Measurements from ENCODE around the gene MRM3. TPM values are rescaled to one million over a fixed set of nuclear protein-coding genes. Genes with fewer than 3 reads are reported as not detected.
A peak's percentile ranks its signal among the peaks of the same experiment; 100 is the strongest.

MRM3 gene
- total and polyA plus RNA-seq, 10 donors = 13.5 to 23.1 (median 17.1) TPM

DNA sequence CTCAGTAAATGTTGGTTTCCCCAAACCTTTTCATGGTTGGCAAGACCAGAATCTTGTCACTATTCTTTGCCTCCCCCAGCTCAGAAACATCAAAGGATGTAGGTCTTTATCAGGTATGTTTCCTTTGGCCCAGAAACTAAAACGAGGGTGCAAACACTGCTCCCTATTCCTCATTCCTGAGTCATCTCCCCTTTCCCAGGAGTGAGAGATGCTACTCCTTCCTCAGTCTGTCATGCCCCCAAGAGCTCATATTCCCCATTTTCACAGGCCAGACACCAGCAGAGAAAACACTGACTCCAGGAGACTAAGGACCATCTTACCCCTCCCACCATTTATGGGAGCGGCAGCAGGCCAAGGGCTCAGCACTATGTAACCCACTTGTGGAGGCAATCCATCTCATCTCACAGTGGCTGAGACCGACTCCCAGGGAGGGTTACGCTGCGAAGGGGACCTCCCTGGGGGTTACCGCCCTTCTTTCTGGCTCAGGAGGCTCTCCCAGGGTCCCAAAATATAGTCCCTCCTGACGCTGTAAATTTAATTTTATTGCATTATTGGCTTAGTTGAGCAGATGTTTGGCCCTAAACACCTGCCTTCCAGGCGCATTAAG is 31.6 kb upstream of the MRM3 start:
- peak; percentile 42 for DNase-seq
- no peak overlapping the region for H3K27ac ChIP-seq
- TF ChIP-seq POLR2AphosphoS5 (IDR thresholded peaks at IDR 0.05) = no peak
- TF ChIP-seq, protein P1, sequence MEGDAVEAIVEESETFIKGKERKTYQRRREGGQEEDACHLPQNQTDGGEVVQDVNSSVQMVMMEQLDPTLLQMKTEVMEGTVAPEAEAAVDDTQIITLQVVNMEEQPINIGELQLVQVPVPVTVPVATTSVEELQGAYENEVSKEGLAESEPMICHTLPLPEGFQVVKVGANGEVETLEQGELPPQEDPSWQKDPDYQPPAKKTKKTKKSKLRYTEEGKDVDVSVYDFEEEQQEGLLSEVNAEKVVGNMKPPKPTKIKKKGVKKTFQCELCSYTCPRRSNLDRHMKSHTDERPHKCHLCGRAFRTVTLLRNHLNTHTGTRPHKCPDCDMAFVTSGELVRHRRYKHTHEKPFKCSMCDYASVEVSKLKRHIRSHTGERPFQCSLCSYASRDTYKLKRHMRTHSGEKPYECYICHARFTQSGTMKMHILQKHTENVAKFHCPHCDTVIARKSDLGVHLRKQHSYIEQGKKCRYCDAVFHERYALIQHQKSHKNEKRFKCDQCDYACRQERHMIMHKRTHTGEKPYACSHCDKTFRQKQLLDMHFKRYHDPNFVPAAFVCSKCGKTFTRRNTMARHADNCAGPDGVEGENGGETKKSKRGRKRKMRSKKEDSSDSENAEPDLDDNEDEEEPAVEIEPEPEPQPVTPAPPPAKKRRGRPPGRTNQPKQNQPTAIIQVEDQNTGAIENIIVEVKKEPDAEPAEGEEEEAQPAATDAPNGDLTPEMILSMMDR (IDR thresholded peaks at IDR 0.05 in 8 of 11, conservative IDR thresholded peaks at IDR 0.05 in 3 of 11) = no peak
- no peak for TF ChIP-seq POLR2A (IDR thresholded peaks at IDR 0.05)
- peak overlapping the region in 4 of 8 donors; percentile 83 to 97 (median 92) for H3K4me3 ChIP-seq
- no peaks in the 10 kb centered on the region for H3K9me3 ChIP-seq
- intact Hi-C loops (cut with DNase I; ENCODE audit: low total_unique reads) = no loop called here
- H3K27me3 ChIP-seq (replicated peaks in 1 of 7) = no peaks in the 10 kb centered on the region
- WGBS, 5 donors = 72 to 86% (median 81%) methylated on average over 8 of the region's 8 CpGs
- peaks cover 11 to 31% (median 24%) of the 10 kb centered on the region in 6 donors for H3K4me1 ChIP-seq
- peaks cover 0 to 30% (median 25%) of the 10 kb centered on the region in 6 donors for H3K36me3 ChIP-seq

DNA sequence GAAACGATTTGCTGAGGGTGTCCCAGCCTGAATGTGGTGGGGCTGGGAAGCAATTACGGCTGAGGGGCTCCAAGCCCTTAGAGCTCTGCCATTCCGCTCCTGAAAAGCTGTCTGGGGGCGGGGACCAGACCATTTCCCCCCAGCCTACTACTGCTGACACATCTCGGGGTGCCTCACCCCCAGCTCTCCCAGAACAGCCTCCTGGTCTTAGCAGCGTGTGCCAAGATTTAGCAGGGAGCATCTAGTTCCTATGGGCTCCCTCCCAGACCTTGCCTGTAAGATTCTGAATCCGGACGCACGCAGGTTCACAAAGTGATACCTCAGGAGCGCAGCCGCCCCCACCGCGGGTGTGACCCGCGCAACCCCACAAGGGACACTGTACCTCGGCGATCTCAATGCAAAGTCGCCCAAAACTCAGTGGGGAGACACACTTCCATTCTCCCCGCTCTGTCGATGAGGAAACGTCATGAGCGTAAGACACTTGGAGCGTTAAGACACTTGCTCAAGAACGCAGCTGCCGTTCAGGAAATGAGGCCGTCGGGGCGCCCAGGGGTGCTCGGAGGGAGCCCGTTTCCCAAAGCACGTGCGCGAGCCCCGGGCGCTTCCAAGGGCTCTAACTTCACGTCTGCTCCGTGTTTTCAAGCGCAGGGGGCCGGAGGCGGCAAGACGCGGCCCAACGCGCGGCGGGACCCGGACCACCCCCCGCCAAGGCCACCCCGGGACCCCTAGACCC is 30.7 kb upstream of the MRM3 start:
- H3K27ac ChIP-seq = peak overlapping the region; percentile 55 to 91 (median 86)
- peaks cover 0 to 23% (median 17%) of the 10 kb centered on the region in 6 donors for H3K36me3 ChIP-seq
- no peak for TF ChIP-seq POLR2AphosphoS5 (IDR thresholded peaks at IDR 0.05)
- TF ChIP-seq, protein P1 (IDR thresholded peaks at IDR 0.05 in 8 of 11, conservative IDR thresholded peaks at IDR 0.05 in 3 of 11) = no peak
- TF ChIP-seq POLR2A (IDR thresholded peaks at IDR 0.05) = no peak
- intact Hi-C loops (cut with DNase I; ENCODE audit: low total_unique reads) = no loop called here
- H3K9me3 ChIP-seq = no peaks in the 10 kb centered on the region
- peak overlapping the region; percentile 75 to 97 (median 88) for H3K4me3 ChIP-seq
- WGBS, 5 donors = 1 to 2% (median 1%) methylated on average over 26 to 49 of the region's 49 CpGs
- H3K4me1 ChIP-seq = peaks cover 11 to 31% (median 24%) of the 10 kb centered on the region in 6 donors
- no peaks in the 10 kb centered on the region for H3K27me3 ChIP-seq (replicated peaks in 1 of 7)
- no peak for DNase-seq

DNA sequence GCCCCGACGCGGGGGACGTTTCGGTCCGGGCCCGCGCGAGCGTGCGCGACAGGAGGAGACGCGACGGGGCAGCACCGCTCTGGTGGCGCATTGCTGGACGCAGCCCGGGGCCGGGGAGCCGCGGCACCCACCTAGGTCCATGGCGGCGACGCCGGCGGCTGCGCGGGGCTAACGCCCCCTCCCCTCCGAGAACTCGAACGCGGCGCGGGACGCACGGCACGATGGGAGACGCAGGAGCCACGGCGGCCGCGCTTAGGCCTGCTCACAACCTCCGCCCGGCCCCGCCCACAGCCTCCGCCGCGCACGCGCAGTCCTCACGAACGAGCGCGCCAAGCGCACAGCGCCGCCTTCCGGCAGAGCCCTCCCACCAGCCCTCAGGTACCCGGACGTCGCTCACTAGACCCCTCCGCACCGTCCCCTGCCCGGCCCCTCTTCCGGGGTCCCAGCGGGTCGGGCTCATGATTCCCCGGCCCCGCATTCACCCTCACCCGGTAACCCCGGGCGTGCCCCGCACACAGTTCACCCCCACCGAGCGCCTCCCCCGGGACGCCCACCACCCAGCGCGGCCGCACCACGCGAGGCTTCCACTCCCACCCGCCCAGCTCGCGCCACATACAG is 30.0 kb upstream of the MRM3 start, which contains the start of gene GEMIN4:
GEMIN4 (minus strand) TSS at position 263 of the 618 bp plus-strand sequence; CDS start at position 141, 122 bp downstream.
- intact Hi-C loops (cut with DNase I; ENCODE audit: low total_unique reads) = no loop called here
- Histone ChIP-seq H3K4me3 (peak within 1 kb of the TSS; percentile 75 to 97 (median 88)), H3K36me3 (peaks cover 0 to 23% (median 16%) of the 10 kb centered on the region in 6 donors), H3K9me3 (no peaks in the 10 kb centered on the region), H3K27me3 (replicated peaks in 1 of 7) (no peaks in the 10 kb centered on the region), H3K4me1 (peaks cover 11 to 31% (median 24%) of the 10 kb centered on the region in 6 donors), H3K27ac (peak within 1 kb of the TSS; percentile 55 to 91 (median 86))
- peak; percentile 99 for DNase-seq
- 0 to 1% (median 0%) methylated on average over 1 to 87 of the region's 87 CpGs for WGBS, 5 donors
- TF ChIP-seq POLR2A (IDR thresholded peaks at IDR 0.05) (peak in 2 of 3 donors; percentile 25 to 39), POLR2AphosphoS5 (IDR thresholded peaks at IDR 0.05) (peak; percentile 93 to 95 (median 94))
- TF ChIP-seq, protein P1 (IDR thresholded peaks at IDR 0.05 in 8 of 11, conservative IDR thresholded peaks at IDR 0.05 in 3 of 11) = peak; percentile 81 to 99 (median 97)

Measured in spleen (tissue), 11 donors.